Hindlimb muscle (tissue), 1 donor: Measurements from ENCODE around the gene LPCAT3. TPM values are rescaled to one million over a fixed set of nuclear protein-coding genes. Genes with fewer than 3 reads are reported as not detected.

Experiments
- DNase-seq: peaks from one replicate; pipeline ENCODE4 v3.0.0-alpha.2; 2013
- polyA plus RNA-seq: library from polyadenylated mRNA; unstranded; fragments of 120-200 nt; gene quantifications from one replicate; pipeline ENCODE4 v1.2.1, GENCODE V29; 2013; ENCODE audit not compliant: insufficient read length

LPCAT3 gene
- polyA plus RNA-seq, 1 donor = 18.6 TPM

- DNase-seq = no peak
These were observed 55.8 kb downstream of the LPCAT3 start for GRCh38 chr12:6962285-6963015.

- DNase-seq = no peak
These were observed 56.5 kb downstream of the LPCAT3 start for GRCh38 chr12:6961695-6962284.

- DNase-seq = no peak
These were observed 57.0 kb downstream of the LPCAT3 start for GRCh38 chr12:6961278-6961694.

- DNase-seq = no peak
These were observed 57.5 kb downstream of the LPCAT3 start for GRCh38 chr12:6960593-6961277.

- DNase-seq = no peak
These were observed 58.3 kb downstream of the LPCAT3 start for GRCh38 chr12:6959805-6960592.

- no peak for DNase-seq
These were observed 59.0 kb downstream of the LPCAT3 start for GRCh38 chr12:6959058-6959804.

- DNase-seq = no peak
These were observed 59.6 kb downstream of the LPCAT3 start for GRCh38 chr12:6958609-6959057.

- no peak for DNase-seq
These were observed 60.3 kb downstream of the LPCAT3 start for GRCh38 chr12:6957741-6958608.

- no peak for DNase-seq
These were observed 61.0 kb downstream of the LPCAT3 start for GRCh38 chr12:6957151-6957701.

GRCh38 chr12:6956021-6956727 lies 62.1 kb downstream of the LPCAT3 start:
- no peak for DNase-seq

- no peak for DNase-seq
These were observed 62.9 kb downstream of the LPCAT3 start for GRCh38 chr12:6955108-6956020.

GRCh38 chr12:6954316-6955107 lies 63.8 kb downstream of the LPCAT3 start:
- DNase-seq = no peak

- peak; percentile 85 for DNase-seq
These were observed 64.6 kb downstream of the LPCAT3 start for GRCh38 chr12:6953442-6954315.

GRCh38 chr12:6952863-6953441 lies 65.3 kb downstream of the LPCAT3 start:
- no peak for DNase-seq

GRCh38 chr12:6952121-6952862 lies 66.0 kb downstream of the LPCAT3 start:
- DNase-seq = no peak
